HG03039 (cell line): ENCODE data around the gene CD4.

Experiments
- ATAC-seq: cut with Tn5 transposase; IDR thresholded peaks from one replicate; pipeline ENCODE4 v1.9.1; 2021; ENCODE audit warnings: mild to moderate bottlenecking, moderate library complexity; ENCODE audit not compliant: unreplicated experiment

The CD4 gene

DNA sequence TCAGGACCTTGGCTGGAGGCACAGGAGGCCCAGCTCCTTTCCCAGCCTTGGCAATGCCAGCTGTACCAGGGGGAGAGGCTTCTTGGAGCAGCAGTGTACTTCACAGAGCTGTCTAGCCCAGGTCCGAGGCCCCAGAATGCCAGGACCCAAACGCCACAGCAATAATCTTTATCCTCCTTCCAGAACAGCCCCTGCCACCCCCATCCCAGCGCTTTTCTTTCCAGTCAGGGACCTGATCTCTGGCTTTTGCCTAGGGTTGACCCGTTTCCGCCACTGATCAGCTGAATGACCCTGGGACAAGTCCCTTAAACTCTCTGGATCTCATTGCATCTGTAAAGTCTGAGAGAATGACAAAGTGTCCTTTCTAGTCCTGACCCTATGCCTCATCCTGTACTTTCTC is 11.9 kb upstream of the CD4 start:
- no peak for ATAC-seq

DNA sequence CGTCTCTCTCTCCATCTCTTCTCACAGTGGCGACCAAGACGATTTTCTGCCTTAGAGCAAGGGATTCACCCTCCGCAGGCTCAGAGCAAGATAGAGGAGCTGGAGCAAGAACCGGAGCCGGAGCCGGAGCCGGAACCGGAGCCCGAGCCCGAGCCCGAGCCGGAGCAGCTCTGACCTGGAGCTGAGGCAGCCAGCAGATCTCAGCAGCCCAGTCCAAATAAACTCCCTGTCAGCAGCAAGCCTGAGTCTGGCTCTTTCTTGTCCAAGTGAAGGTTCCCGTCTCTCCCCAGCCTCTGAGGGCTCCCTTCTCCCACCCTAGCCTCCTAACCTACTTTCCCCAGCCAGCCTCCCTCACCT is 11.1 kb upstream of the CD4 start:
- ATAC-seq = no peak

- peak; percentile 75 for ATAC-seq
These were observed 10.5 kb upstream of the CD4 start for GRCh38 chr12:6778574-6779550.

DNA sequence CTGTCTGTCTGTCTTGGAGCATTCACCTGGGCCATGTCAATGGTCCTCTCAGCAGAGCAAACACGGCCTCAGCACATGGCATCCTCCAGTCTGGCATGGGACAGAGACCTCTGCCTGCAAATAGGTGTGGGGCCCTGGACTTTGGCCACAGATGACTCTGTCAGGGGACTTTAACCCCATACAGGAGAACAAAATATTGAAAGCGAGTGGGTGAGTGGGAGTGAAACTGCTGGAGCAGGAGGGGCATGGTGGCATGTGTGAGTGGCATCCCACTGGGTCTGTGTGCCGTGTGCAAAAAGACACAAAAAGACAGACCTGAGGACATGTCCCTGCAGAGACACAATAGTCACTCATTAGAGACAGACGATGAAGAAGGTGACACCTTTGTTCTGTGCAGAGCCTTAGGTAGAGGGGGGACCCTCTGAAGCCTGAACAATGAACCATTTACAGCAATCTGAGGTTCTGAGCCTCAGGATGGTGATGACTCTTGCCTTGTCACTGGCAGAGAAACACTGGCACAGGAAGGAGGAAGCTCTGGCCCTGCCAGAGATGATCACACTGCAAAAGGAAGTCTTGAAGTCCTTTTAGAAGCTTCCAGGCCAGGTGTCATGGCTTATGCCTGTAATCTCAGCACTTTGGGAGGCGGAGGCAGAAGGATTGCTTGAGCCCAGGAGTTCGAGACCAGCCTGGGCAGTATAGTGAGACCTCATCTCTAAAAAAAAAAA is 9.5 kb upstream of the CD4 start:
- no peak for ATAC-seq

- no peak for ATAC-seq
These were observed 8.8 kb upstream of the CD4 start for GRCh38 chr12:6780573-6780972.

DNA sequence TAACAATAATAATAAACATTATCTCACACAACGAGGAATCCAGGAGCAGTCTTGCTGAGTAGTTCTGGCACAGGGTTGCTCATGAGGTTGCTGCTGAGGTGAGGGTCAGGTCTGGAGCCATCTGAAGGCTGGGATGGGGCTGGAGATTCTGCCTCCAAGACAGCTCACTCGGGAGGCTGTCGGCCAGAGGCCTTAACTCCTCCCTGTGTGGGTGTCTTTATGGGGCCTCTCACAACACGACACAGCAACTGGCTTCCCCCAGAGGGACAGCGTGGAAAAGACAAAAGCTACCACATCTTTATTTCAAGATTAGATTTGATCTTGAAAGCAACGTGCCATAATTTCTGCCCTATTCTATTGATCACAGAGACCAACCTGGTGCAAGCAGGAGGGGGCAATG is 7.2 kb upstream of the CD4 start:
- ATAC-seq = no peak

GRCh38 chr12:6782850-6783566 is 6.3 kb upstream of the CD4 start:
- ATAC-seq = no peak

DNA sequence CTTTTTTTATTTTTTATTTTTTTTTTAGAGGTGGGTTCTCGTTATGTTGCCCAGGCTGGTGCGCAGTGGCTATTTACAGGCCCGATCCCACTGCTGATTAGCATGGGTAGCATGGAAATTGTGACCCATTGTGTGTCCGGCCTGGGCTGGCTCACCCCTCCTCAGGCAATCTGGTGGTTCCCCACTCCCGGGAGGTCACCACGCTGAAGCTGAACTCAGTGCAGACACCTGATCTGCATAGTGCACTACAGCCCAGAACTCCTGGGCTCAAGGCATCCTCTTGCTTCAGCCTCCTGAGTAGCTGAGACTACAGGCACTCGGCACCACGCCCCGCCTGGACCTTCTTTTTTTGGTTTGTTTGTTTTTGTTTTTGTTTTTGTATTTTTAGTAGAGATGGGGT is 5.5 kb upstream of the CD4 start:
- no peak for ATAC-seq

DNA sequence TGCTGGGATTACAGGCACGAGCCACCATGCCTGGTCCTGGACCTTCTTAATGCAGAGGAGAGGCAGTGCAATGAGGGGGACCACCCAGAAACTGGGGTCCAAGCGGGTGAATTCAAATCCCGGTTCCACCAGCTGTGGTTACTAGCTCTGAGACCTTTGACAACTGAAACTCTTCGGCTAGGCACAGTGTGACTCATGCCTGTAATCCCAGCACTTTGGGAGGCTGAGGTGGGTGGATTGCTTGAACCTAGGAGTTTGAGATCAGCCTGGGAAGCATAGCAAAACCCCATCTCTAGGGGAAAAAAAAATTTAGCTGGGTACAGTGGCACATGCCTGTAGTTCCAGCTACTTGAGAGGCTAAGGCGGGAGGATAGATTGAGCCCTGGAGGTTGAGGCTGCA is 5.0 kb upstream of the CD4 start:
- no peak for ATAC-seq

- ATAC-seq = no peak
These were observed 4.6 kb upstream of the CD4 start for GRCh38 chr12:6784761-6785160.

GRCh38 chr12:6786416-6787094 is 2.8 kb upstream of the CD4 start:
- ATAC-seq = no peak

DNA sequence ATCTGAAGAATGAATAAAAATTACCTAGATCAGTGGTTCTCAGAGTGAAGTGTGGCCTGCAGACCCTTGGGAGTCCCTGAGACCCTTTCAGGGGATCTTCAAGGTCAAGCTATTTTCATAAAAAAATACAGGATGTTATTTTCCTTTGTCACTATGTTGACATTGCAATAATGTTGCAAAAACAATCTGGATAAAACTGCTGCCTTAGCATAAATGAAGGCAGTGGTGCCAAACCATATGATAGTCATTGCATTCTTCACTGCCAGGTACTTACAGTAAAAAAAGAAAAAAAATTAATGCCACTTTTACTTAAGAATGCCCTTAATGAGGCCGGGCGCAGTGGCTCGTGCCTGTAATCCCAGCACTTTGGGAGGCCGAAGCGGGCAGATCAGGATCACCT is 2.0 kb upstream of the CD4 start:
- no peak for ATAC-seq

GRCh38 chr12:6790496-6791150 is 1.3 kb downstream of the CD4 start:
- ATAC-seq = no peak

GRCh38 chr12:6791931-6792520 is 2.7 kb downstream of the CD4 start:
- ATAC-seq = no peak

DNA sequence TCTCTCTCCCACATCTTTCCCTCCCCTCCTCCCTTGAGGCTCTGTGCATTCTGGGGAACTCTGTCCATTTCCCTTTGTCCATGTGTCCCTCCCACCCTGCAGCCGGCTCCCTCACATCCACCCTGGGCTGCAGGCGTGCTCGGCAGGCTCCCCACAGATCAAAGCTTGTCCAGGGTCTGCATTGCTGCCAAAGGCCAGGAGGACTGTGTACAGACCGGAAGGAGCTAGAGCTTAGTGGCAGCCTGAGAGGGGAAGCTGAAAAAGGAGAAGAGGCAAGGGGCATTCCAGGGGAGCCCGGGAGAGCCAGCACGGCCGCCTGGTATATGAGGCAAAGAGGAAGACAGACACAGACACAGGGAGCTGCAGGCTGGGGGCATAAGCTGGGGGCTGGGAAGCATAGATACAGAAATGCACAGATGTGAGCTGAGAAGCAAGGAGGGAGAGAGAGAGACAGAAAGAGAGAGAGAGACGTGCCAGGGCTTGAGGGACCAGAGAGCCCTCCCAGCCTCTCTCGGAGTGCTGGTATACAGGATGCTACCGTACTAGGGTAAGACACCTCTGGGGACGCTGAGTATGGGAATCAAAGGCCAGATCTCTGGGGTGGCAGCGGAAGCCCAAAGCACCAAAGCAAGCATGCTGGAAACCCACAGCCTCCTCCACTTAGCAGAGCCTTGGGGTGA is 3.3 kb downstream of the CD4 start:
- no peak for ATAC-seq

DNA sequence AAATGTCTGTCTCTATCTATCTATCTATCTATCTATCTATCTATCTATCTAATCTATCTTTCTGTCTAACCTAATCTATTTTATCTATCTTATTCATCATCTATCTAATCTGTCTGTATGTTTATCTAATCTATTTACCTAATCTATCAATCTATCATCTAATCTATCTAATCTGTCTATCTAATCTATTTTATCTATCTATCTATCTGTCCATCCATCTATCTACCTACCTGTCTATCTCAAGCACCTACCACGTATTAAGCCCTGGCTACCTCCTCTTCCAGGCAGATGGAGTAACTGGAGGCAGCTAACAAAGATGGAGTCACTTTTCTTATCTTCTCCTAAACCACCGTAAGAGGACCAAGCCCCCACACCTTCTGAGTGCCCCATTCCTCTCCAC is 5.8 kb downstream of the CD4 start:
- ATAC-seq = no peak

GRCh38 chr12:6796576-6796975 is 7.2 kb downstream of the CD4 start:
- no peak for ATAC-seq

GRCh38 chr12:6799147-6799546 is 9.8 kb downstream of the CD4 start:
- ATAC-seq = no peak

GRCh38 chr12:6807170-6807569 is 17.8 kb downstream of the CD4 start:
- ATAC-seq = no peak

DNA sequence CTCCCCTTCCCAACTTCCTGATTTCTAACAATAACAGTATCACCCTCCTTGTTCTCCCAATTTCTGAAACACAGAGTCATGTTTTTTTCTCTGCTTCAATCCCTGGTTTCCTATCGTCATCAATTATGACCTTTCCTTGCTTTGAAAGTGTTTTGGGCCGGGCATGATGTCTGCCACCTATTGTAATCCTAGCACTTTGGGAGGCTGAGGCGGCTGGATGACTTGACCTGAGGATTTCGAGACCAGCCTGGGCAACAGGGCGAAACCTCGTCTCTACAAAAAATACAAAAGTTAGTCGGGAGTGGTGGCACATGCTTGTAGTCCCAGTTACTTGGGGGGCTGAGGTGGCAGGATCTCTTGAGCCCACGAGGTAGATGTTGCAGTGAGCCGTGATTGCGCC is 19.7 kb downstream of the CD4 start:
- ATAC-seq = no peak
